ENCODE results near the gene EMX2. TPM values are rescaled to one million over a fixed set of nuclear protein-coding genes. Genes with fewer than 3 reads are reported as not detected.

EMX2 gene
- total RNA-seq, 2 donors from 2014 or later: not detected

GRCh38 chr10:117591043-117591442, 48.5 kb downstream of the EMX2 start:
- Histone ChIP-seq H3K27ac (no peak overlapping the region), H3K36me3 (replicated peaks in 1 of 2; ENCODE audit: insufficient read depth in 1 of 2, low read depth in 2 of 2) (no peaks in the 10 kb centered on the region), H3K4me3 (no peak overlapping the region), H3K9me3 (no peaks in the 10 kb centered on the region), H3K27me3 (no peaks in the 10 kb centered on the region), H3K4me1 (no peaks in the 10 kb centered on the region)
- no peak for ATAC-seq
- TF ChIP-seq POLR2A (IDR thresholded peaks at IDR 0.05): no peak
- TF ChIP-seq, protein P1, sequence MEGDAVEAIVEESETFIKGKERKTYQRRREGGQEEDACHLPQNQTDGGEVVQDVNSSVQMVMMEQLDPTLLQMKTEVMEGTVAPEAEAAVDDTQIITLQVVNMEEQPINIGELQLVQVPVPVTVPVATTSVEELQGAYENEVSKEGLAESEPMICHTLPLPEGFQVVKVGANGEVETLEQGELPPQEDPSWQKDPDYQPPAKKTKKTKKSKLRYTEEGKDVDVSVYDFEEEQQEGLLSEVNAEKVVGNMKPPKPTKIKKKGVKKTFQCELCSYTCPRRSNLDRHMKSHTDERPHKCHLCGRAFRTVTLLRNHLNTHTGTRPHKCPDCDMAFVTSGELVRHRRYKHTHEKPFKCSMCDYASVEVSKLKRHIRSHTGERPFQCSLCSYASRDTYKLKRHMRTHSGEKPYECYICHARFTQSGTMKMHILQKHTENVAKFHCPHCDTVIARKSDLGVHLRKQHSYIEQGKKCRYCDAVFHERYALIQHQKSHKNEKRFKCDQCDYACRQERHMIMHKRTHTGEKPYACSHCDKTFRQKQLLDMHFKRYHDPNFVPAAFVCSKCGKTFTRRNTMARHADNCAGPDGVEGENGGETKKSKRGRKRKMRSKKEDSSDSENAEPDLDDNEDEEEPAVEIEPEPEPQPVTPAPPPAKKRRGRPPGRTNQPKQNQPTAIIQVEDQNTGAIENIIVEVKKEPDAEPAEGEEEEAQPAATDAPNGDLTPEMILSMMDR (IDR thresholded peaks at IDR 0.05): no peak
- intact Hi-C loops (cut with DNase I): no loop called here
- WGBS, 2 donors: 83 to 88% methylated on average over 4 of the region's 4 CpGs
- DNase-seq: no peak

- TF ChIP-seq, protein P1 (IDR thresholded peaks at IDR 0.05): no peak
- TF ChIP-seq POLR2A (IDR thresholded peaks at IDR 0.05): no peak
- Histone ChIP-seq H3K27me3 (no peaks in the 10 kb centered on the region), H3K36me3 (replicated peaks in 1 of 2; ENCODE audit: insufficient read depth in 1 of 2, low read depth in 2 of 2) (no peaks in the 10 kb centered on the region), H3K4me1 (no peaks in the 10 kb centered on the region), H3K9me3 (no peaks in the 10 kb centered on the region), H3K4me3 (no peak overlapping the region), H3K27ac (no peak overlapping the region)
- no peak for ATAC-seq
- 47 to 59% methylated on average over 5 of the region's 5 CpGs for WGBS, 2 donors
- intact Hi-C loops (cut with DNase I): no loop called here
- no peak for DNase-seq
Observed at GRCh38 chr10:117594722-117595121, 52.2 kb downstream of the EMX2 start.

- DNase-seq: no peak
- Histone ChIP-seq H3K4me1 (no peaks in the 10 kb centered on the region), H3K36me3 (replicated peaks in 1 of 2; ENCODE audit: insufficient read depth in 1 of 2, low read depth in 2 of 2) (no peaks in the 10 kb centered on the region), H3K27me3 (no peaks in the 10 kb centered on the region), H3K4me3 (no peak overlapping the region), H3K27ac (no peak overlapping the region), H3K9me3 (no peaks in the 10 kb centered on the region)
- intact Hi-C loops (cut with DNase I): no loop called here
- 43 to 51% methylated on average over 6 of the region's 6 CpGs for WGBS, 2 donors
- ATAC-seq: no peak
- no peak for TF ChIP-seq POLR2A (IDR thresholded peaks at IDR 0.05)
- TF ChIP-seq, protein P1 (IDR thresholded peaks at IDR 0.05): no peak
Observed at GRCh38 chr10:117596706-117597105, 54.2 kb downstream of the EMX2 start.

DNA sequence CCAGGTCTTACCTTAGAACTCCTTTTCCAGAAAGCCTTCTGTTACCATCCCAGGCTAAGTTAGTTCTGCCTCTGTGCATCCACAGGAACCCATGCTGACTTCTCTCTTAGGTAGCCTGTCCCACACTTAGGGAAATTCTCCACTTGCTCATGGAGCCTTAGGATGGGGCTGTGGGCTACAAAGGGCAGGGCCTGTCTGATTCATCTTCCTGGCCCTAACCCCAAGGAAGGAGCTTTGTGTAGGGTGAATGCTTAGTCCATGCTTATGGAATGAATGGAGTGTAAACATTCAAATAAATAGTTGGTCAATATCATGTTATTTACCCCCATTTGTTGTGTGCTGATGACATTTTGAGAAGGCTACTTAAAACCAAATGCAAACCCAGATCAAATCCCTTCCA, 54.7 kb downstream of the EMX2 start:
- Histone ChIP-seq H3K9me3 (no peaks in the 10 kb centered on the region), H3K27me3 (no peaks in the 10 kb centered on the region), H3K36me3 (replicated peaks in 1 of 2; ENCODE audit: insufficient read depth in 1 of 2, low read depth in 2 of 2) (no peaks in the 10 kb centered on the region), H3K4me1 (no peaks in the 10 kb centered on the region), H3K27ac (no peak overlapping the region), H3K4me3 (no peak overlapping the region)
- no peak for ATAC-seq
- DNase-seq: no peak
- intact Hi-C loops (cut with DNase I): no loop called here
- TF ChIP-seq POLR2A (IDR thresholded peaks at IDR 0.05): no peak
- TF ChIP-seq, protein P1 (IDR thresholded peaks at IDR 0.05): no peak

Other genes with a start within 250 kb of the EMX2 start
- 10 to 100 TPM; 34.3 to 36.8 TPM for gene PDZD8, start 167.3 kb upstream of the EMX2 start, total RNA-seq

All from body of pancreas (tissue), 4 donors.